K562 treated with DMSO at 1 percent for 12 hours (cell line): Measurements from ENCODE around the gene BLMH. TPM values are rescaled to one million over a fixed set of nuclear protein-coding genes. Genes with fewer than 3 reads are reported as not detected.

Experiments
- total RNA-seq: library from RNA; unstranded; fragments of 300-600 nt; gene quantifications from 2 replicates; pipeline ENCODE4 v1.2.3, GENCODE V29; 2022; ENCODE audit not compliant: insufficient read depth

BLMH gene
- 40.9 and 68.1 TPM in 2 replicates for total RNA-seq

DNA sequence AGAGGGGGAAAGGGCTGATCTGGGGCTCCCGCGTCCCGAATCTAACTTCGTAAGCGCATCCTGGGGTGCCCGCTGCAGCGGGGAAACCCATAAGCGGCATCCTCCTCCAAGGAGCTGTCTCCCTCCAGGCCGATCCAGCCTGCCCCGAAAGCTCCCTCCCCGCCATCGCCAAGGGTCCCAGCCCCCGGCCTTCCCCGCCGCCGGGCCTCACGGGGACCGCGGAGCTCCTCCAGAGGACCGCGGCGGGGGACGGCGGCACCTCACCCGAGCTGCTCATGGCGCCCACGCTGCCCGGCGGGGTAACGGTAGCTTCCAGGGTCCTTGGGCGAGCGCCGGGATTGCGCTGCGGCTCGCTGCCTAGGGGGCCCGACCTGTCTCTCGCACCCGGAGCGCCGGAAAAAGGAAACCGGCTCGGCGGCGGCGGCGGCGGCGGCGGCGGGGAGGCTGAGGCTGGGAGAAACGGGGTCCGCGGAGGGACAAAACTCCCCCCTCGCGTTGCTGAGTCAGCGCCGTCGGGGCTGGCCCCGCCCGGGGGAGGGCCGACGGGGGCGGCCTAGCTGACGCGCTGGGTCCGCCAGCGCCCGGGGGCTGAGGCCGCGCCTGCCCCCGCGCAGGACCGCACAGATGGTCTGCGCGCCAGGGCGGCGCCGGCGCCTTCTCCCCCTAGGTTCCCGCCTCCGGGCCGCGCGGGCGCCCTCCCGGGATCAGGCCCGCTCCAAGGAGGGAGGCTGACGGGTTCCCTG, at the start of gene BLMH:
BLMH (minus strand) TSS at position 402 of the 743 bp plus-strand sequence; CDS start at position 277, 125 bp downstream.

GRCh38 chr17:30333503-30334360, 42.0 kb upstream of the BLMH start, which contains the start of gene TMIGD1:
TMIGD1 (minus strand) TSS chr17:30334057; CDS start chr17:30332133, 1,924 bp downstream.

GRCh38 chr17:30235386-30236296, 56.1 kb downstream of the BLMH start, which contains the start of gene SLC6A4:
SLC6A4 (minus strand) TSS chr17:30235697; CDS start chr17:30221958, 13,739 bp downstream.

Other genes with a start within 250 kb of the BLMH start
- gene NSRP1, start 175.1 kb downstream of the BLMH start, total RNA-seq, result 18.2 and 22.9 TPM in 2 replicates
- 0.77 TPM in 1 of 2 replicates, not detected in the other for gene SLC6A4, start 56.2 kb downstream of the BLMH start, total RNA-seq
- not detected in 2 replicates for gene TMIGD1, start 42.1 kb upstream of the BLMH start, total RNA-seq
- 6.2 and 35.6 TPM in 2 replicates for gene CPD, start 87.0 kb upstream of the BLMH start, total RNA-seq
- gene GOSR1, start 185.5 kb upstream of the BLMH start, total RNA-seq, result 5.4 and 23.5 TPM in 2 replicates